GM12891 (cell line): ENCODE results near the gene GLRX2.

Experiments used
- DNase-seq: peaks from one replicate; pipeline ENCODE4 v3.0.0; 2011; ENCODE audit warnings: low spot score; ENCODE audit not compliant: insufficient read length
- FAIRE-seq: peaks from 2 replicates; lab custom pipeline; 2011; peaks lifted over from hg19 to GRCh38; lab: Jason Lieb, UNC
- PAX5 ChIP-seq: IDR thresholded peaks from 2 replicates; pipeline ENCODE4 v1.6.1; 2011; ENCODE audit warnings: low read length, moderate library complexity, mild to moderate bottlenecking; ENCODE audit not compliant: insufficient read depth, severe bottlenecking
- POLR2A ChIP-seq: IDR thresholded peaks from 2 replicates; pipeline ENCODE4 v1.6.1; 2011; ENCODE audit warnings: low read depth, low read length, control low read depth
- POLR2AphosphoS5 ChIP-seq: IDR thresholded peaks from 2 replicates; pipeline ENCODE4 v1.6.1; 2011; ENCODE audit warnings: low read depth, low read length, control low read depth
- POU2F2 ChIP-seq: IDR thresholded peaks from 2 replicates; pipeline ENCODE4 v1.6.1; 2011; ENCODE audit warnings: low read depth, mild to moderate bottlenecking, control low read depth, low read length, moderate library complexity
- SPI1 ChIP-seq: IDR thresholded peaks from 2 replicates; pipeline ENCODE4 v1.6.1; 2011; ENCODE audit warnings: low read depth, low read length, control low read depth
- TAF1 ChIP-seq: IDR thresholded peaks from 2 replicates; pipeline ENCODE4 v1.6.1; 2011; ENCODE audit warnings: low read depth, low read length, control low read depth

Gene GLRX2

DNA sequence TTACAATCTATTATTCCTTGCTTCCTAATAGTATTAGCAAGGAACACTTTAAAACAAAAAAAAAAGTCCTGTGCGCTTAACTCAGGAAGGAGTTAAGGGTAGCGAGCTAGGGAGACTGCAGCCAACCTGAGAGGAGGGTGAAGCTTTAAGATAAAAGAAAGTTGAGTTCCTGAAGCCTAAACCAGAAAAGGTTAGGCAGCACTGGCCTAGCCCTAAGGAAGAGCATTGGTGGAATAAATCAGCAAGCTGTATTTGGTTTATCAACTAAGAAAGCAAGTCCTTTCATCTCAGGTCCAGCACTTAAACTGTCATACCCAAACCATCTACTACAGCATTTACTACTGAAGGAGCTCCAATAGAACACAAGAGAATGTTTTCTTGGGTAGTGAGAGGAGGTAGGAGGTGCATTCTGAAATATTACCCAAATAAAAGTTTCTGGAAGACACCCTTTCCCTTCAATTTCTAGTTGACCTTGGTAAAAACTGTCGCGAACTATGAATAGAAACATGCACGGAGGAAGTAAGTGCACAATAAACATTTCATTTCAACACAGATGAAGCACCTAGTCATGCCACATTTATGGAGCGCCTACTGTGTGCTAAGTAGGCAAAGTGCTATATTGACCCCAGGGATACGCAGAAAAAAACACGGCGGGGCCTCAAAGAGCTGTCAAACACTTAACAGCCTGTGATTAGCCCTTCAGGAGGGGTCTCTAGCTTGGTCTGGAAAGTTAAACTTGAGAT, 1.3 kb downstream of the GLRX2 start:
- FAIRE-seq (no peak), DNase-seq (no peak)
- TF ChIP-seq POLR2AphosphoS5: no peak

GRCh38 chr1:193102662-193103061, 2.6 kb downstream of the GLRX2 start:
- DNase-seq (no peak), FAIRE-seq (no peak)
- TF ChIP-seq POLR2AphosphoS5 (no peak), PAX5 (no peak), SPI1 (no peak), TAF1 (no peak), POLR2A (no peak), POU2F2 (no peak)

GRCh38 chr1:193094112-193094511, 11.1 kb downstream of the GLRX2 start:
- FAIRE-seq (no peak), DNase-seq (no peak)
- TF ChIP-seq POU2F2 (no peak), TAF1 (no peak), PAX5 (no peak), POLR2A (no peak), POLR2AphosphoS5 (no peak), SPI1 (no peak)

- TF ChIP-seq SPI1 (no peak), POLR2AphosphoS5 (no peak), POU2F2 (no peak), TAF1 (no peak), POLR2A (no peak), PAX5 (no peak)
- no peak for FAIRE-seq
These were observed 14.3 kb downstream of the GLRX2 start for GRCh38 chr1:193090865-193091264.

DNA sequence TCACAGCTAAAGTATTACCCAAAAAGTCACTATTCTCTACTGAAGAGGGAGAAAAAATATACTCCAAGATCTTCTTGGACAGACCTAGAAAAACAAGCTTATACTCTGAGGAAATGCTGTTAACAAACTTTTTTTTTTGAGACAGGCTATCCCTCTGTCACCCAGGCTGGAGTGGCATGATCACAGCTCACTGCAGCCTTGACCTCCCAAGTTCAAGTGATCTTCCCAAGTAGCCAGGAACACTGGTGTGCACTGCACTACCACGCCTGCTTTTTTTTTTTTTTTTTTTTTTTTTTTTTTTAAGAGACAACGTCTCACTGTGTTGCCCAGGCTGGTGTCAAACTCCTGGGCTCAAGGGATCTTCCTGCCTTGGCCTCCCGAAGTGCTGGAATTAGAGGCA, 17.3 kb downstream of the GLRX2 start:
- DNase-seq: no peak
- no peak for TF ChIP-seq POLR2A
- TF ChIP-seq TAF1: no peak
- no peak for TF ChIP-seq PAX5
- TF ChIP-seq POLR2AphosphoS5: no peak
- no peak for TF ChIP-seq POU2F2
- TF ChIP-seq SPI1: no peak
- FAIRE-seq: no peak

More at GRCh38 chr1:193090865-193091264, 14.3 kb downstream of the GLRX2 start:
- DNase-seq: no peak

DNA sequence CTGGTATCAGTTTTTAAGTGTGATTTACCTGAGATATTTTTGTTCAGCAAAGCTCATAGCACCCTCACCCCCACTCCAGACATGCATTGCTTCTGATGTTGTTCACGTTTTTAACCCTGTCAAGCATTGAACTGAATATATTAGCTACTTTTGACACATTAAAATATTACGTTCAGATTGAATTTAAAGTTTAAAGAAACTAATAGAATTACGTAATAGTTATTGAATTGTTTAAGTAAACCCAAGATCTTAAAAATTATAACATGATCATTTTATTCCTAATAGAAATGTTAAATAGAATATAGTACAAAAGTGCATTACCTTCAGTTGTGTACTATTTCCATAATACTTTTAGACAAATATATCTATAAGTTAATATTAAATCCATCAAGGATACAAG, 18.9 kb downstream of the GLRX2 start:
- no peak for FAIRE-seq
- TF ChIP-seq POU2F2 (no peak), PAX5 (no peak), SPI1 (no peak), POLR2AphosphoS5 (no peak), TAF1 (no peak), POLR2A (no peak)
- no peak for DNase-seq

DNA sequence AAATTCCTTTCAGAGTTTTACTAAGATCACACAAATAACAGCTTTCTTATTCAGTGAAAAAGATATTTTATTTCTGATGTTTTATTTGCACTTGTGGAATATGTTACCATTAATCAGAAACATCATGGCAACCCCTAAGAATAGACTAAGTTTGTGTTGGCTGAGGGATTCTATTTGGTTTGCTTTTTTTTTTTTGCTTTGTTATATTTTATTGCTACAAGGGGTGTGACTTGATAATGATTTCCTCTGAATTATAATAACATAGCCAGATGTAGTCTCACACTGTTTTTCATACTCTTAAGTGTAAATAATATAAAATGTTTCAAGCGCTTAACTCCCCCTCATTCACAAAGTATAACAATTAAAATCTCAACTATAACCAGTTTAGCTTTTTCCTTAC, 20.0 kb downstream of the GLRX2 start:
- TF ChIP-seq PAX5: no peak
- TF ChIP-seq POLR2A: no peak
- no peak for TF ChIP-seq TAF1
- TF ChIP-seq SPI1: no peak
- TF ChIP-seq POLR2AphosphoS5: no peak
- TF ChIP-seq POU2F2: no peak
- DNase-seq: no peak
- FAIRE-seq: no peak

DNA sequence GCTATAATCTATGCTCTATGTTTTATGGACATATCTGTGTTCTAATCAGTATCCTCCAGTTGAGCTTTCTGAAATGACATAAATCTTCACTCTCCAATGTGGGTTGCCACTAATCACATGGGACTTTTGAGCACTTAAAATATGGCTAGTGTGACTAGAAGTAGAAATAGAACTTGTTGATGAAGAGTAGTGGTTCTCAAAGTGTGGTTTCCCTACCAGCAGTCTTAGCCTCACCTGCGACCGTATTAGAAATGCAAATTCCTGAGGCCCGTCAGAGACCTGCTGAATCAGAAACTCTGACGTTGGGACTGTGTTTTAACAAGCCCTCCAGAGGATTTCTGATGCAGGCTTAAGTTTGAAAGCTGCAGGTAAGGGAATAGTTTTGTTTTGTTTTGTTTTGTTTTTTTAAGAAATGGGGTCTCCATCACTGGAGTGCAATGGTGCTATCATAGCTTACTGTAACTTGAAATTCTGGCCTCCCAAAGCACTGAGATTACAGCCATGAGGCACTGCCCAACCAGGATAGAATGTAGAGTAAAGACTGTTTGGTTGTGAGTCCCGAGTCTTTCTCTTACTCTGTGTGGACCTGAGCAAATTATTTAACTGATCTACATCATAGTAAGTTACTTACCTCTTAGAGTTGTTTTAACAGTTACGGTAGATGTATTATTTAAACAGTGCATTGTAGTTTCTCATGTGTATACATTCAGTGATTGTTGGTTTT, 21.7 kb downstream of the GLRX2 start:
- no peak for TF ChIP-seq POLR2AphosphoS5
- TF ChIP-seq TAF1: no peak
- no peak for TF ChIP-seq PAX5
- no peak for TF ChIP-seq SPI1
- no peak for TF ChIP-seq POLR2A
- TF ChIP-seq POU2F2: peak; percentile 80
- DNase-seq (no peak), FAIRE-seq (peak; percentile 35)

GRCh38 chr1:193079187-193079586, 26.0 kb downstream of the GLRX2 start:
- DNase-seq: no peak
- FAIRE-seq: no peak
- TF ChIP-seq SPI1 (no peak), POLR2AphosphoS5 (no peak), PAX5 (no peak), TAF1 (no peak), POLR2A (no peak), POU2F2 (no peak)

- no peak for TF ChIP-seq PAX5
- DNase-seq: no peak
- FAIRE-seq: no peak
These were observed 27.2 kb downstream of the GLRX2 start for GRCh38 chr1:193077991-193078390.
